Forelimb muscle (tissue), 1 donor: Measurements from ENCODE around the gene KRTAP24-1. TPM values are rescaled to one million over a fixed set of nuclear protein-coding genes. Genes with fewer than 3 reads are reported as not detected.

Experiments
- DNase-seq: peaks from one replicate; pipeline ENCODE4 v3.0.0-alpha.2; 2013; ENCODE audit warnings: low read depth
- polyA plus RNA-seq: library from polyadenylated mRNA; unstranded; fragments of 120-200 nt; gene quantifications from one replicate; pipeline ENCODE4 v1.2.1, GENCODE V29; 2013; ENCODE audit not compliant: insufficient read length

Gene KRTAP24-1
- polyA plus RNA-seq, 1 donor, result not detected

DNA sequence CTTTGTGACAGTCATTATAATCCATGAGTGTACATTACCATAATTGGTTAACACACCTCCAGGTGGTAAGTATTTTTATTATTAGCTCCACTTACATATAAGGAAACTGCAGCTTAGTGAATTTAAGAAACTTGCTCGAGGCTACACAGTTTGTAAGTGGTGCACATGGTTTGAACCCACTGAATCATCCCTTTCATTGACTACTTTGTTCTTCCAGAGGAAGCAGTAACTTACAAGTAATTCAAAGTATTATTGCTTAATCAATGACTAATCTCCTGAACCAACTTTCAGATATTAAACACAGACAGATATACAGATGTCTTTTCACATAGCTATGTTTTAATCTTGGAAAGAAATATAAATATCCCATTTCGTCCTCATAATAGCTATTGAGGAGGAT lies 48.1 kb downstream of the KRTAP24-1 start:
- DNase-seq, result no peak

GRCh38 chr21:30234050-30234449 lies 48.7 kb downstream of the KRTAP24-1 start:
- DNase-seq, result no peak

DNA sequence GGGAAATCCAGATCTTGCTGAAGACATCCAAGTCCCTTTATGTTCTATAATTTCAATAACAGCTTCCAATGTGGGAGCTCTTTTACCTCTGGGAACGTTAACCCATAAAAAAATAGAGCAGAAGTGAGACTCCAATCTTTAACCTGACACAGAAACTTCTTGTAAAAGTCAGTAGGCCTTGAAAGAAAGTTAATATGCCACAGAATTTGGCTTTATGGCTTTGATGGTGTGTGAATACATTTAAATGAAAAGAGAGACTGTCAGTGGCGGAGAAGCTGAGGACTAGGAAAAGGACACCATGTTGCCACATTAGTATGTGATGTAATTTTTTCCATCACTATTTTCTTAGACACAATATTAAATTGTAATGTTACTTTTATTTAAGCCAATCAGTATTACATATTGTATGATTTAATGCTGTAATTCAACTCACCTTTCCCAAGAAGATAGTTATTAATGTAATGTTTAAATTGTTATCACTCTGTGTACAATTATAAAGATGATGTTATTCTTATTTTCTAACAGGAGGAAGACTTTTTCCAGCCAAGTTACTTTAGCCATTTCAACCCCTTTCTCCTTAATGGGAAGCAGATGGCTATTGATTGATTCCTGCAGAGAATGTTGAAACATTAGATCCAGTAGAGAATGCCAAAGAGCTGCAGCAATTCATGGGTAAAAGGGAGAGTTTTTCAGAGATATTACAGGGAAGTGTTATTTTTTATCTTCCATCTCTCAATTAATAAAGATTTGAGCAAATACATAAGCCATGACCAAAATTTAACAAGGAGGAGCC lies 49.3 kb downstream of the KRTAP24-1 start:
- DNase-seq, result peak; percentile 60

DNA sequence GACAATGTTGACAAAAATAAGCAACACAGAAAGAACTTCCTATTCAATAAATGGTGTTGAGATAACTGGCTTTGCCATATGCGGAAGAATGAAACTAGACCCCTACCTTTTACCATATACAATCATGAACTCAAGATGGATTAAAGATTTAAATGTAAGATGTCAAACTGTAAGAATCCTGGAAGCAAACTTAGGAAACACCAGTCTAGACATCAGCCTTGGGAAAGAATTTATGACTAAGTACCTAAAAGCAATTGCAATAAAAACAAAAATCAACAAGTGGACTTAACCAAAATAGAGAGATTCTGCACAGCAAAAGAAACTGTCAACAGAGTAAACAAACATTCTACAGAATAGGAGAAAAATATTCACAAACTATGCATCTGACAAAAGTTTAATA lies 50.7 kb downstream of the KRTAP24-1 start:
- DNase-seq, result no peak

Other genes starting within 250 kb of the KRTAP24-1 start
- gene CLDN17, start 116.1 kb downstream of the KRTAP24-1 start, polyA plus RNA-seq, result not detected
- not detected for gene CLDN8, start 66.9 kb downstream of the KRTAP24-1 start, polyA plus RNA-seq
- gene KRTAP25-1, start 6.6 kb upstream of the KRTAP24-1 start, polyA plus RNA-seq, result not detected
- gene KRTAP26-1, start 37.4 kb upstream of the KRTAP24-1 start, polyA plus RNA-seq, result not detected
- gene KRTAP27-1, start 54.7 kb upstream of the KRTAP24-1 start, polyA plus RNA-seq, result not detected
- gene KRTAP23-1, start 65.7 kb upstream of the KRTAP24-1 start, polyA plus RNA-seq, result not detected
- gene KRTAP13-2, start 89.3 kb upstream of the KRTAP24-1 start, polyA plus RNA-seq, result not detected
- not detected for gene KRTAP13-1, start 113.1 kb upstream of the KRTAP24-1 start, polyA plus RNA-seq
- not detected for gene KRTAP13-3, start 143.0 kb upstream of the KRTAP24-1 start, polyA plus RNA-seq
- not detected for gene KRTAP13-4, start 147.3 kb upstream of the KRTAP24-1 start, polyA plus RNA-seq
- gene KRTAP15-1, start 157.3 kb upstream of the KRTAP24-1 start, polyA plus RNA-seq, result not detected
- gene KRTAP19-1, start 197.4 kb upstream of the KRTAP24-1 start, polyA plus RNA-seq, result not detected
- not detected for gene KRTAP19-2, start 204.5 kb upstream of the KRTAP24-1 start, polyA plus RNA-seq
- gene KRTAP19-3, start 209.1 kb upstream of the KRTAP24-1 start, polyA plus RNA-seq, result not detected
- not detected for gene KRTAP19-4, start 214.2 kb upstream of the KRTAP24-1 start, polyA plus RNA-seq
- gene KRTAP19-5, start 219.2 kb upstream of the KRTAP24-1 start, polyA plus RNA-seq, result not detected